Measurements from ENCODE around the gene CMTM6. TPM values are rescaled to one million over a fixed set of nuclear protein-coding genes. Genes with fewer than 3 reads are reported as not detected.
A peak's percentile ranks its signal among the peaks of the same experiment; 100 is the strongest.

Gene CMTM6
- total and polyA plus RNA-seq, 10 of the 15 experiments (the other 5 are each of a cell fraction or from before 2014, with no cell fraction given), result 27.1 to 97.3 (median 61.4) TPM

DNA sequence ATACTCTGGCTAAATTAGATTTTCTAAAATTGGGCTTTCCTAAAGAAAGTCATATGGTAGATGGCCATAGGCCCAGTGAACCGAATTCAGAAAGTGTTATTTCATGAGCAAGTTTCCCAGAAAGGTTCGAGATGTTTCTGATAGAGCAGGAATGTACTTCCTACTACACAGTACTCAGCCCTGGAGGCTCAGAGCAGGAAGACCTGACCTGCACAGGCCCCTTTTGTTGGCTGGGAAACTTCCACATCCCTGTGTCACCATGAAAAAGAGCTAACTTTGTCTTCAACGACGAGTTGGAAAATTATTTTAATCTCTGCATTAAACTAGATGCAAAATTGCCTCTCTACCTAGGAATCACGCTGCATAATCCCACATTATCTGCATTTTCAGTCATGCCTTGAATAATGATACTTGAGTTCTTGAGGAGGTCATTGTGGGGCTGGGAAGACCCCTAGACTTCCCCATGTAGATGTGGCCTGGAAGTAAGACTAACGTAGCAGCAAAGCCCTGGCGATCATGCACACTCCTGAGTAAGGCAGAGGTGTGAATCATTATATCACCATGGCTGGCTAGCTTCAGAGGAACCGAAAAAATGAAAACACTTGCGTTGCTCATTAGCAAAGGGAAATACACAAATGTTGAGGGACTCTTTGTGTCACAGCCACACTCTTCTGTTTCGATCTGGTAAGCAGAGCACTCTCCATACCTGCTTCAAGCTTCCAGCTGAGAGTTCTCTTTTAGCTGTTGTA is 63.9 kb downstream of the CMTM6 start (continued):
- TF ChIP-seq, protein P1, sequence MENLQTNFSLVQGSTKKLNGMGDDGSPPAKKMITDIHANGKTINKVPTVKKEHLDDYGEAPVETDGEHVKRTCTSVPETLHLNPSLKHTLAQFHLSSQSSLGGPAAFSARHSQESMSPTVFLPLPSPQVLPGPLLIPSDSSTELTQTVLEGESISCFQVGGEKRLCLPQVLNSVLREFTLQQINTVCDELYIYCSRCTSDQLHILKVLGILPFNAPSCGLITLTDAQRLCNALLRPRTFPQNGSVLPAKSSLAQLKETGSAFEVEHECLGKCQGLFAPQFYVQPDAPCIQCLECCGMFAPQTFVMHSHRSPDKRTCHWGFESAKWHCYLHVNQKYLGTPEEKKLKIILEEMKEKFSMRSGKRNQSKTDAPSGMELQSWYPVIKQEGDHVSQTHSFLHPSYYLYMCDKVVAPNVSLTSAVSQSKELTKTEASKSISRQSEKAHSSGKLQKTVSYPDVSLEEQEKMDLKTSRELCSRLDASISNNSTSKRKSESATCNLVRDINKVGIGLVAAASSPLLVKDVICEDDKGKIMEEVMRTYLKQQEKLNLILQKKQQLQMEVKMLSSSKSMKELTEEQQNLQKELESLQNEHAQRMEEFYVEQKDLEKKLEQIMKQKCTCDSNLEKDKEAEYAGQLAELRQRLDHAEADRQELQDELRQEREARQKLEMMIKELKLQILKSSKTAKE (IDR thresholded peaks at IDR 0.05; ENCODE audit: low read depth, poor library complexity, severe bottlenecking), result peak; percentile 98
- TF ChIP-seq TCF12 (IDR thresholded peaks at IDR 0.05; ENCODE audit: low read depth, low read length) (peak; percentile 16; the same call in 1 of the 2 replicates), HDAC2 (IDR thresholded peaks at IDR 0.05) (no peak), SUZ12 (IDR thresholded peaks at IDR 0.05; ENCODE audit: unreplicated experiment) (no peak), RUNX3 (IDR thresholded peaks at IDR 0.05; ENCODE audit: low read length) (peak; percentile 80), SIX5 (IDR thresholded peaks at IDR 0.05; ENCODE audit: low read depth, low read length, severe bottlenecking) (no peak), NR2C1 (IDR thresholded peaks at IDR 0.05) (no peak), RB1 (IDR thresholded peaks at IDR 0.05; ENCODE audit: borderline replicate concordance) (no peak), JUND (IDR thresholded peaks at IDR 0.05; ENCODE audit: low read depth, low read length) (no peak), IKZF2 (IDR thresholded peaks at IDR 0.05) (peak; percentile 98), SMAD1 (IDR thresholded peaks at IDR 0.05; ENCODE audit: low read depth, partially characterized antibody) (peak; percentile 81), ETV6 (conservative IDR thresholded peaks at IDR 0.05 in 1 of 2, IDR thresholded peaks at IDR 0.05 in 1 of 2; ENCODE audit: borderline replicate concordance in 1 of 2, low read depth in 1 of 2) (peak in 1 of 2 experiments; percentile 92; a peak in 2 of 4 replicates), YY1 (IDR thresholded peaks at IDR 0.05; ENCODE audit: low read depth, low read length) (0 out of 2 replicates have a peak, but pooled peaks have one; percentile 10), ZNF384 (IDR thresholded peaks at IDR 0.05; ENCODE audit: borderline replicate concordance, low read depth, low read length) (peak; percentile 26; the same call in 1 of the 2 replicates), LARP7 (IDR thresholded peaks at IDR 0.05) (no peak), ZNF217 (IDR thresholded peaks at IDR 0.05) (no peak), ZNF24 (IDR thresholded peaks at IDR 0.05) (peak; percentile 95), IKZF1 (conservative IDR thresholded peaks at IDR 0.05) (peak; percentile 96), PML (IDR thresholded peaks at IDR 0.05; ENCODE audit: low read length) (peak; percentile 72; the same call in 1 of the 2 replicates)
- TF ChIP-seq, protein P2, sequence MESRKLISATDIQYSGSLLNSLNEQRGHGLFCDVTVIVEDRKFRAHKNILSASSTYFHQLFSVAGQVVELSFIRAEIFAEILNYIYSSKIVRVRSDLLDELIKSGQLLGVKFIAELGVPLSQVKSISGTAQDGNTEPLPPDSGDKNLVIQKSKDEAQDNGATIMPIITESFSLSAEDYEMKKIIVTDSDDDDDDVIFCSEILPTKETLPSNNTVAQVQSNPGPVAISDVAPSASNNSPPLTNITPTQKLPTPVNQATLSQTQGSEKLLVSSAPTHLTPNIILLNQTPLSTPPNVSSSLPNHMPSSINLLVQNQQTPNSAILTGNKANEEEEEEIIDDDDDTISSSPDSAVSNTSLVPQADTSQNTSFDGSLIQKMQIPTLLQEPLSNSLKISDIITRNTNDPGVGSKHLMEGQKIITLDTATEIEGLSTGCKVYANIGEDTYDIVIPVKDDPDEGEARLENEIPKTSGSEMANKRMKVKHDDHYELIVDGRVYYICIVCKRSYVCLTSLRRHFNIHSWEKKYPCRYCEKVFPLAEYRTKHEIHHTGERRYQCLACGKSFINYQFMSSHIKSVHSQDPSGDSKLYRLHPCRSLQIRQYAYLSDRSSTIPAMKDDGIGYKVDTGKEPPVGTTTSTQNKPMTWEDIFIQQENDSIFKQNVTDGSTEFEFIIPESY (IDR thresholded peaks at IDR 0.05), result no peak
- TF ChIP-seq, protein P3, sequence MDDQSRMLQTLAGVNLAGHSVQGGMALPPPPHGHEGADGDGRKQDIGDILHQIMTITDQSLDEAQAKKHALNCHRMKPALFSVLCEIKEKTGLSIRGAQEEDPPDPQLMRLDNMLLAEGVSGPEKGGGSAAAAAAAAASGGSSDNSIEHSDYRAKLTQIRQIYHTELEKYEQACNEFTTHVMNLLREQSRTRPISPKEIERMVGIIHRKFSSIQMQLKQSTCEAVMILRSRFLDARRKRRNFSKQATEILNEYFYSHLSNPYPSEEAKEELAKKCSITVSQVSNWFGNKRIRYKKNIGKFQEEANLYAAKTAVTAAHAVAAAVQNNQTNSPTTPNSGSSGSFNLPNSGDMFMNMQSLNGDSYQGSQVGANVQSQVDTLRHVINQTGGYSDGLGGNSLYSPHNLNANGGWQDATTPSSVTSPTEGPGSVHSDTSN (IDR thresholded peaks at IDR 0.05; ENCODE audit: insufficient replicate concordance, low read depth, low read length), result no peak
- TF ChIP-seq, protein P4, sequence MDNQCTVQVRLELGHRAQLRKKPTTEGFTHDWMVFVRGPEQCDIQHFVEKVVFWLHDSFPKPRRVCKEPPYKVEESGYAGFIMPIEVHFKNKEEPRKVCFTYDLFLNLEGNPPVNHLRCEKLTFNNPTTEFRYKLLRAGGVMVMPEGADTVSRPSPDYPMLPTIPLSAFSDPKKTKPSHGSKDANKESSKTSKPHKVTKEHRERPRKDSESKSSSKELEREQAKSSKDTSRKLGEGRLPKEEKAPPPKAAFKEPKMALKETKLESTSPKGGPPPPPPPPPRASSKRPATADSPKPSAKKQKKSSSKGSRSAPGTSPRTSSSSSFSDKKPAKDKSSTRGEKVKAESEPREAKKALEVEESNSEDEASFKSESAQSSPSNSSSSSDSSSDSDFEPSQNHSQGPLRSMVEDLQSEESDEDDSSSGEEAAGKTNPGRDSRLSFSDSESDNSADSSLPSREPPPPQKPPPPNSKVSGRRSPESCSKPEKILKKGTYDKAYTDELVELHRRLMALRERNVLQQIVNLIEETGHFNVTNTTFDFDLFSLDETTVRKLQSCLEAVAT (IDR thresholded peaks at IDR 0.05), result peak; percentile 77; the same call in 1 of the 2 replicates
- TF ChIP-seq, protein P5, sequence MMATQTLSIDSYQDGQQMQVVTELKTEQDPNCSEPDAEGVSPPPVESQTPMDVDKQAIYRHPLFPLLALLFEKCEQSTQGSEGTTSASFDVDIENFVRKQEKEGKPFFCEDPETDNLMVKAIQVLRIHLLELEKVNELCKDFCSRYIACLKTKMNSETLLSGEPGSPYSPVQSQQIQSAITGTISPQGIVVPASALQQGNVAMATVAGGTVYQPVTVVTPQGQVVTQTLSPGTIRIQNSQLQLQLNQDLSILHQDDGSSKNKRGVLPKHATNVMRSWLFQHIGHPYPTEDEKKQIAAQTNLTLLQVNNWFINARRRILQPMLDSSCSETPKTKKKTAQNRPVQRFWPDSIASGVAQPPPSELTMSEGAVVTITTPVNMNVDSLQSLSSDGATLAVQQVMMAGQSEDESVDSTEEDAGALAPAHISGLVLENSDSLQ (IDR thresholded peaks at IDR 0.05), result peak; percentile 50; the same call in 1 of the 2 replicates

Measured in GM12878 (cell line).